Measurements from ENCODE around the gene FAM204A. TPM values are rescaled to one million over a fixed set of nuclear protein-coding genes. Genes with fewer than 3 reads are reported as not detected.

The FAM204A gene
- polyA plus RNA-seq, 3 donors: 24.6 to 191 (median 139) TPM

DNA sequence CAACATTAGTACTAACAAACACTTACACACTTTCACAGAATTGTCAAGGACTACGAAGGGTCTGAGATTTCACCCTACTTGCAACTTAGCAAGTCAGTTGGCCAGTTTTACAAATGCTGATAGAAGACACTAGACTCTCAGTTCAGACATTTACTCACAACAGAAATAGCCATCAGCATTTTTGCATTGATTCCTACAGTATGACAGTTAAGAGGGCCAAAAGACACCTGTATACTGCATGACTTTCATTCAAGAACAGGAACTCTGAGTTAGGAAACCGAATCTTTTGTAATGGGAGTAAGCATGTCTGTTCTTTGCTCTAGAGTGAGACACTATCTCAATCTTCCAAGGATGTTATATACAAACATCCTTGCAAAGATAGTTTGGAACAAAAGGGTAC is 40.9 kb downstream of the FAM204A start:
- Histone ChIP-seq H2AFZ (ENCODE audit: insufficient read depth, low read depth, low read length, poor library complexity, severe bottlenecking) (no peak overlapping the region), H3K36me3 (replicated peaks in 1 of 2; ENCODE audit: control insufficient read depth in 1 of 2, insufficient read depth in 2 of 2, low read length in 2 of 2) (peaks cover 17 to 34% of the 10 kb centered on the region in 2 donors), H3K9ac (ENCODE audit: insufficient read depth, low read length, poor library complexity, severe bottlenecking) (no peak overlapping the region), H3K4me3 (replicated peaks in 1 of 3; ENCODE audit: low read depth in 2 of 3, low read length in 3 of 3) (no peak overlapping the region), H3K9me3 (replicated peaks in 1 of 2; ENCODE audit: control insufficient read depth in 1 of 2, insufficient read depth in 1 of 2, low read length in 2 of 2) (no peaks in the 10 kb centered on the region), H4K20me1 (ENCODE audit: insufficient read depth, low read length) (no peaks in the 10 kb centered on the region), H3K27me3 (ENCODE audit: control insufficient read depth in 2 of 2, insufficient read depth in 2 of 2, low read length in 2 of 2) (no peaks in the 10 kb centered on the region), H3K4me2 (replicated peaks; ENCODE audit: extremely low read depth, low read length, poor library complexity, severe bottlenecking) (no peak overlapping the region), H3K79me2 (ENCODE audit: insufficient read depth, low read length) (no peaks in the 10 kb centered on the region), H3K4me1 (ENCODE audit: control insufficient read depth in 1 of 2, insufficient read depth in 2 of 2, low read length in 2 of 2) (no peaks in the 10 kb centered on the region), H3K27ac (ENCODE audit: low read depth in 1 of 2, low read length in 2 of 2) (no peak overlapping the region)
- peaks cover 0 to 1% (median 0%) of the 10 kb centered on the region in 3 donors for H3K27me3 Mint-ChIP-seq (ENCODE audit: low read depth in 3 of 3)
- WGBS (ENCODE audit: insufficient coverage): 100% methylated on average over 1 of the region's 2 CpGs
- no peak for DNase-seq
- TF ChIP-seq, protein P1, sequence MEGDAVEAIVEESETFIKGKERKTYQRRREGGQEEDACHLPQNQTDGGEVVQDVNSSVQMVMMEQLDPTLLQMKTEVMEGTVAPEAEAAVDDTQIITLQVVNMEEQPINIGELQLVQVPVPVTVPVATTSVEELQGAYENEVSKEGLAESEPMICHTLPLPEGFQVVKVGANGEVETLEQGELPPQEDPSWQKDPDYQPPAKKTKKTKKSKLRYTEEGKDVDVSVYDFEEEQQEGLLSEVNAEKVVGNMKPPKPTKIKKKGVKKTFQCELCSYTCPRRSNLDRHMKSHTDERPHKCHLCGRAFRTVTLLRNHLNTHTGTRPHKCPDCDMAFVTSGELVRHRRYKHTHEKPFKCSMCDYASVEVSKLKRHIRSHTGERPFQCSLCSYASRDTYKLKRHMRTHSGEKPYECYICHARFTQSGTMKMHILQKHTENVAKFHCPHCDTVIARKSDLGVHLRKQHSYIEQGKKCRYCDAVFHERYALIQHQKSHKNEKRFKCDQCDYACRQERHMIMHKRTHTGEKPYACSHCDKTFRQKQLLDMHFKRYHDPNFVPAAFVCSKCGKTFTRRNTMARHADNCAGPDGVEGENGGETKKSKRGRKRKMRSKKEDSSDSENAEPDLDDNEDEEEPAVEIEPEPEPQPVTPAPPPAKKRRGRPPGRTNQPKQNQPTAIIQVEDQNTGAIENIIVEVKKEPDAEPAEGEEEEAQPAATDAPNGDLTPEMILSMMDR (IDR thresholded peaks at IDR 0.05): no peak
- no peak overlapping the region for H3K27ac Mint-ChIP-seq
- intact Hi-C loops (cut with micrococcal nuclease): no loop called here
- H3K36me3 Mint-ChIP-seq: peaks cover 25 to 28% of the 10 kb centered on the region in 2 donors
- H3K4me3 Mint-ChIP-seq: no peak overlapping the region
- no peaks in the 10 kb centered on the region for H3K4me1 Mint-ChIP-seq
- peaks cover 0 to 6% (median 2%) of the 10 kb centered on the region in 7 donors for H3K9me3 Mint-ChIP-seq

DNA sequence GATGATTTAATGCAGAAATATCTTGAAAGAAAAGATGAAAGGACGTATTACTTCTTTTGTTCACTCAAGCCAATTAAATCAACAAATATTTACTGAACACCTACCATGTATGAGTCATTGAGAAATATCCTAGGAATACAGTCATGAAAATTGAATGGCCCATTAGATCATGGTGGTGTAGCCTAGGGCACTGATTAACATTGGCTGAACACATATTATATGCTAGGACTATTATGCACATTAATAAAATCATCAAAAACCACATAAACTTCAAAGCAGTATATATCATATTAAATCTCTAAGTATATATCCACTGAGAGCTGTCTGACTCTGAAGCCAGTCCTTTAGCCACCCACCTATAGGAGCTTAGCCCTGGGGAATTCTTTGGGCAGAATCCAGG is 41.8 kb downstream of the FAM204A start:
- WGBS (ENCODE audit: insufficient coverage): no CpG with 5 or more reads among the region's 1 CpG
- no peaks in the 10 kb centered on the region for H3K4me1 Mint-ChIP-seq
- Histone ChIP-seq H3K4me3 (replicated peaks in 1 of 3; ENCODE audit: low read depth in 2 of 3, low read length in 3 of 3) (no peak overlapping the region), H3K4me2 (replicated peaks; ENCODE audit: extremely low read depth, low read length, poor library complexity, severe bottlenecking) (no peak overlapping the region), H3K27me3 (ENCODE audit: control insufficient read depth in 2 of 2, insufficient read depth in 2 of 2, low read length in 2 of 2) (no peaks in the 10 kb centered on the region), H3K4me1 (ENCODE audit: control insufficient read depth in 1 of 2, insufficient read depth in 2 of 2, low read length in 2 of 2) (no peaks in the 10 kb centered on the region), H3K36me3 (replicated peaks in 1 of 2; ENCODE audit: control insufficient read depth in 1 of 2, insufficient read depth in 2 of 2, low read length in 2 of 2) (peaks cover 8 to 25% of the 10 kb centered on the region in 2 donors), H2AFZ (ENCODE audit: insufficient read depth, low read depth, low read length, poor library complexity, severe bottlenecking) (no peak overlapping the region), H3K27ac (ENCODE audit: low read depth in 1 of 2, low read length in 2 of 2) (no peak overlapping the region), H3K79me2 (ENCODE audit: insufficient read depth, low read length) (no peaks in the 10 kb centered on the region), H3K9me3 (replicated peaks in 1 of 2; ENCODE audit: control insufficient read depth in 1 of 2, insufficient read depth in 1 of 2, low read length in 2 of 2) (no peaks in the 10 kb centered on the region), H4K20me1 (ENCODE audit: insufficient read depth, low read length) (no peaks in the 10 kb centered on the region), H3K9ac (ENCODE audit: insufficient read depth, low read length, poor library complexity, severe bottlenecking) (no peak overlapping the region)
- DNase-seq: no peak
- H3K36me3 Mint-ChIP-seq: peaks cover 18 to 19% of the 10 kb centered on the region in 2 donors
- no peak overlapping the region for H3K4me3 Mint-ChIP-seq
- H3K9me3 Mint-ChIP-seq: peaks cover 0 to 6% (median 2%) of the 10 kb centered on the region in 7 donors
- no peak overlapping the region for H3K27ac Mint-ChIP-seq
- intact Hi-C loops (cut with micrococcal nuclease): no loop called here
- peaks cover 0 to 1% (median 0%) of the 10 kb centered on the region in 3 donors for H3K27me3 Mint-ChIP-seq (ENCODE audit: low read depth in 3 of 3)
- TF ChIP-seq, protein P1 (IDR thresholded peaks at IDR 0.05): no peak

Data from CD14-positive monocyte (primary cell).